ENCODE measurements around the gene PFDN5. TPM values are rescaled to one million over a fixed set of nuclear protein-coding genes. Genes with fewer than 3 reads are reported as not detected.

The PFDN5 gene
- total RNA-seq, 2 experiments from 2014 or later, result 264 to 348 TPM

DNA sequence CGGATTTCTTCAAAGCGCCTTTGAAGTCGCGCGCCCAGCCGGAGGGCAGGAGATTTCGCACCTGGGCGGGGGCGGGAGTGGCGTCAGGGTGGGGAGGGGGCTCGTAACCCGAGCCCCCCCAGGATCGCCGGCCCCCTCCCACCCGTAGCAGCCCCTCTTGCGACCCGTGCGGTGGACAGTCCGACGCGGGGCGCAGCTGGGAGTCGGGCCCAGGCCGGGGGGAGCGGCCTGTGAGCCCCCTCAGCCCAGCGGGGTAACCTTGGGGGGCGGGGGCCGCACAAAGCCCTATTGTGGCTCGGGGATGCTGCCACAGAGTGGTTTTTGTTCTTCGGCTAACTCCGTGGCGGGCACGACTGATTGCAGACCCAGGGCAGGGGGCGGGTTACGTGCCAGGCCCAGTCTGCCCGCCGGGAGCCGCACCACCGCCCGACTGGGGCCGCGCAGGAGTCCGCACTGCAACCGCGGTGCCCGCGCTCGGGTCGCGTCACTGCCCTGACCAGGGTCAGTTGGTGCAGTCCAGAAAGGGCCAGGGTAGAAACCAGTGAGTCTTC, 30.2 kb downstream of the PFDN5 start:
- DNase-seq (ENCODE audit: low spot score), result peak; percentile 52
- POLR2A ChIA-PET, result interaction anchor here (1.8 to 5.8 kb wide), 2 partner anchors 20 to 54 kb away, joined by 7 to 30 read pairs; partner anchors contain the start of gene SP1
- H3K79me2 ChIP-seq (ENCODE audit: insufficient read depth, low read depth, low read length), result peaks cover 4% of the 10 kb centered on the region; the same call in 1 of the 2 replicates
- no peaks in the 10 kb centered on the region for H3K9me2 ChIP-seq (ENCODE audit: insufficient read depth, low read length)
- intact Hi-C loops (cut with micrococcal nuclease; ENCODE audit: unreplicated experiment), result loop anchor here (2.0 kb wide), 2 partner anchors 53 to 175 kb away; partner anchors contain the start of gene TARBP2
- CTCF ChIA-PET (ENCODE audit: unreplicated experiment), result interaction anchor here (0.6 to 5.7 kb wide), 3 partner anchors 19 to 183 kb away, joined by 3 to 43 read pairs (median 4); partner anchors contain the start of gene SP1
- H3K4me2 ChIP-seq (ENCODE audit: low read length), result peak overlapping the region; percentile 86
- BruUV-seq (replicated peaks), result no TSS peak
- H3K36me3 ChIP-seq (ENCODE audit: insufficient read depth, low read length), result no peaks in the 10 kb centered on the region
- H3K4me1 ChIP-seq (ENCODE audit: insufficient read depth, low read length, poor library complexity, severe bottlenecking), result peaks cover 36% of the 10 kb centered on the region
- H4K20me1 ChIP-seq (ENCODE audit: insufficient read depth, low read length), result no peaks in the 10 kb centered on the region
- H2AFZ ChIP-seq (ENCODE audit: low read length), result peak overlapping the region; percentile 82
- H3K4me3 ChIP-seq (ENCODE audit: low read depth, low read length, poor library complexity, severe bottlenecking), result peak overlapping the region; percentile 70
- no peaks in the 10 kb centered on the region for H3K9me3 ChIP-seq (ENCODE audit: low read length)
- no peak for TF ChIP-seq EZH2phosphoT487 (IDR thresholded peaks at IDR 0.05; ENCODE audit: borderline replicate concordance, low read depth, low read length)
- TF ChIP-seq, protein P1, sequence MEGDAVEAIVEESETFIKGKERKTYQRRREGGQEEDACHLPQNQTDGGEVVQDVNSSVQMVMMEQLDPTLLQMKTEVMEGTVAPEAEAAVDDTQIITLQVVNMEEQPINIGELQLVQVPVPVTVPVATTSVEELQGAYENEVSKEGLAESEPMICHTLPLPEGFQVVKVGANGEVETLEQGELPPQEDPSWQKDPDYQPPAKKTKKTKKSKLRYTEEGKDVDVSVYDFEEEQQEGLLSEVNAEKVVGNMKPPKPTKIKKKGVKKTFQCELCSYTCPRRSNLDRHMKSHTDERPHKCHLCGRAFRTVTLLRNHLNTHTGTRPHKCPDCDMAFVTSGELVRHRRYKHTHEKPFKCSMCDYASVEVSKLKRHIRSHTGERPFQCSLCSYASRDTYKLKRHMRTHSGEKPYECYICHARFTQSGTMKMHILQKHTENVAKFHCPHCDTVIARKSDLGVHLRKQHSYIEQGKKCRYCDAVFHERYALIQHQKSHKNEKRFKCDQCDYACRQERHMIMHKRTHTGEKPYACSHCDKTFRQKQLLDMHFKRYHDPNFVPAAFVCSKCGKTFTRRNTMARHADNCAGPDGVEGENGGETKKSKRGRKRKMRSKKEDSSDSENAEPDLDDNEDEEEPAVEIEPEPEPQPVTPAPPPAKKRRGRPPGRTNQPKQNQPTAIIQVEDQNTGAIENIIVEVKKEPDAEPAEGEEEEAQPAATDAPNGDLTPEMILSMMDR (conservative IDR thresholded peaks at IDR 0.05; ENCODE audit: low read length), result no peak
- peak overlapping the region; percentile 82 for H3K27ac ChIP-seq (ENCODE audit: low read depth, low read length, poor library complexity, severe bottlenecking)

DNA sequence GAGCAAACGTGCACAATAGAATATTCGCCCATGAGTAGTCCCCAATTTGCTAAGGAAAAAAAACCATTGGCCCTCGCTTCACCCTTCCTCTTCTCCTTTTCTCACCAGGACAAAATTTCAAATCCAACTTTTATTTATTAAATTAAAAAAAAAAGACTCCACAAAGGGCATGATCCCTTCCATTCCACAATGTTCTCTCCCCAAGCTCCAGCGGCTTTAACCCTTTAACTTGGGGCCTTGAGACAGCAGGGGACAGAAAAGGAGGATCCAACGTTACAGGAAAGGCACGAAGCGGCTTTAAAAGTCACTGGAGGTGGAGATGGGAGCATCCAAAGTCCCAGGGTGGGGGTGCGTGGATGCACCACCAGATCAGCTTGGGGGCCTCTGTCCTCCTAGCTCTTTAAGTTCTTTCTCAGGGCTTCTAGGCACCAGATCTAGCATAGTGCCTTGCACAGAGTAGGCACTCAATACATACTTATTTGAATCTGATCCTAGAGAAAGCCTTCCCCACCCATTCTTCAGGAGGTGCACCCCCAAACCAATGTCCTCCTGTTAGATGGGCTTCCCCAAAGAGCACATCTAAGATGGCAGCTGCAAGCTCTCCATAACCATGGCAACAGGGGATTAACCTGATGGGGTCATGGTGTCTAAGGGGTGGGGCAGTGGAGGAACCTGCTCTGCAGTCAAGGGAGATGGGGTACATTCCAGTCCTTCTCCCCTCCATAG, 31.3 kb downstream of the PFDN5 start:
- no TSS peak for BruUV-seq (replicated peaks)
- Histone ChIP-seq H3K9me3 (ENCODE audit: low read length) (no peaks in the 10 kb centered on the region), H3K4me1 (ENCODE audit: insufficient read depth, low read length, poor library complexity, severe bottlenecking) (peaks cover 32% of the 10 kb centered on the region), H3K4me3 (ENCODE audit: low read depth, low read length, poor library complexity, severe bottlenecking) (peak overlapping the region; percentile 70), H3K36me3 (ENCODE audit: insufficient read depth, low read length) (no peaks in the 10 kb centered on the region), H3K79me2 (ENCODE audit: insufficient read depth, low read depth, low read length) (no peaks in the 10 kb centered on the region), H3K4me2 (ENCODE audit: low read length) (peak overlapping the region; percentile 86; the same call in 1 of the 2 replicates), H4K20me1 (ENCODE audit: insufficient read depth, low read length) (no peaks in the 10 kb centered on the region), H3K27ac (ENCODE audit: low read depth, low read length, poor library complexity, severe bottlenecking) (no peak overlapping the region), H3K9me2 (ENCODE audit: insufficient read depth, low read length) (no peaks in the 10 kb centered on the region), H2AFZ (ENCODE audit: low read length) (no peak overlapping the region)
- CTCF ChIA-PET (ENCODE audit: unreplicated experiment), result interaction anchor here (1.2 to 5.7 kb wide), 2 partner anchors 18 to 26 kb away, joined by 4 to 43 read pairs; no protein-coding TSS in a partner anchor
- intact Hi-C loops (cut with micrococcal nuclease; ENCODE audit: unreplicated experiment), result no loop called here
- TF ChIP-seq EZH2phosphoT487 (IDR thresholded peaks at IDR 0.05; ENCODE audit: borderline replicate concordance, low read depth, low read length), result no peak
- TF ChIP-seq, protein P1 (conservative IDR thresholded peaks at IDR 0.05; ENCODE audit: low read length), result no peak
- POLR2A ChIA-PET, result interaction anchor here (2.1 to 5.8 kb wide), 2 partner anchors 19 to 52 kb away, joined by 6 to 30 read pairs; no protein-coding TSS in a partner anchor
- peak; percentile 12 for DNase-seq (ENCODE audit: low spot score)
